Raji (cell line): ENCODE measurements around the gene ZNF423.

Source experiments
- POLR2A ChIP-seq: IDR thresholded peaks from 2 replicates; pipeline ENCODE4 v1.6.1; 2011; ENCODE audit warnings: low read depth, low read length, control low read depth; ENCODE audit not compliant: insufficient read depth

ZNF423 gene

GRCh38 chr16:49775018-49775417 is 80.9 kb downstream of the ZNF423 start:
- TF ChIP-seq POLR2A, result no peak

DNA sequence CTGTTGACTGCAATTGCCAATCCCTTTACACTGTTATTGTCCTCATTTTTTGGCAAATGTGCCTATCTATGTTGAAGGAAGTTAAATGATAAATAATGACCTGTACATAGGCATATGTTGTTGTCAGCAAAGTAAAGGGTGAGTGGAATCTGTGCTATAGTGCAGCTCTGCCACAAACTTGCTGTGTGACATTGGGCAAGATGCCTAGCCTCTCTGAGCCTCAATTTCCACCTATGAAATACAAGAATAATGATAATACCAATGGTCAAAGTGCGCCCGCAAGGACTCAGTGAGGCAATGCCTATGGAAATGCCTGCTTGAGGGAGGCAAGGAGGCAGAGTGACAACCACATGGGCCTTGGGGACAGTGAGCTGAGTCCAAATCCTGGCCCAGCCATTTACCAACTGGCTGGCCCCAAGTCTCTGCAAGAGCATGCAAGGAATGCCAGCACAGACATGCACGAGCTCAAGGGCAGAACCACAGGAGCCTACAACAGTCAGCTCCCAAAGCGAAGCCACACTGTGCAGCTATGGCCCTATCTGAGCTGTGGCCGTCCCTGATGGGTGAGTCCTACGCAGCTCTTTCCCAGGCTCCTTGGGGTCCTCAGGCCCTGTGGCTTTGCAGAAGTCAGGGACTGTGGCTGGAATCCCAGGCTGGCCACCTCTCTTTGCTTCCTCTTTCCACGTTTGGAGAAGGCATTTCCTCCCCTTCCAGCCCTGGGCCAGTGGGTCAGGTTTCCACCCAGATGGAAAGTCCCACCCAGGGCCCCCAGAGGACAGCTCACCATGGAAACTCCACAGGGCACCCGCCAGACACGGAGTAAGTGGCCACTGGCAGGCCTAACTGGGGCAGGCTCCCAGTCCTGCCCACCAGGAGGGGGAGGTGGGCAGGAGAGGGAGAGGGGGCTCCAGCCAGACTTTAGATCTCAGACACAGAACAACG is 82.1 kb downstream of the ZNF423 start:
- TF ChIP-seq POLR2A, result no peak

DNA sequence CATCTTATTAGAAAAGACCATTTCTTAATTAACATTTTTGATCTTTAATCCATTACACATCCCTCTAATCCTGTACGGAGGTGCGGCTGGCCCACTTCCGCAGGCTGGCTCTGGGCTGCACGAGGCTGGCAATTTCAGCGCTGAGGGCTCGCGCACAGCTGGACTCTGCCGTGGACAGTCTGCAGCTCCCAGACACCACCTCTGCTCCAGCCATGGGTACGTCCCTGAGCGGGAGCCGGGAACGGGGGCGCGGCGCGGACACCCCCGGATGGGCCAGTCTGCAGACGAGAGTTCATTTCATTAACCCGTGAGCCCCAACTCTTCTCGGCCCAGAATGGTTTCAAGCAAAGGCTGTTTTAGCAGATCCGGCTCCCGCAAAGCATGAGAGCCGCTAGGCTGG is 87.9 kb downstream of the ZNF423 start:
- no peak for TF ChIP-seq POLR2A

DNA sequence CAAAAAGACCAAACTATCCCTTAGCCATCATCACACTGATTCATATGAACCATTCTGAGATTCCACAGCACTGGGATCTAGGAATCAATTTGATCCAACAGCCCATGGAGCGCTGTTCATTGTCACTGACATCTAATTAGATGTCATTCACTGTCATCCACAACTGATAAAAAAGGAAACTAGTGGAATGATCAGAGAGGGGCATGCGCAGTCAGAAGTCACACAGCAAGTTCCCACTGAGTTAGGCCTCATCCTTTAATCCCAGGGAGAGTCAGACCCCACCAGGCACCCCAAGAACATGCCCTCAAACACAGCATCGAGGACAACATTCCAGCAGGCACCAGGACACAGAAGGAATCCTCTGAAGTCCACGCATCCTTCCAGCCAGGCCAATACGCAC is 88.5 kb downstream of the ZNF423 start:
- TF ChIP-seq POLR2A, result no peak

GRCh38 chr16:49766225-49766624 is 89.7 kb downstream of the ZNF423 start:
- no peak for TF ChIP-seq POLR2A

DNA sequence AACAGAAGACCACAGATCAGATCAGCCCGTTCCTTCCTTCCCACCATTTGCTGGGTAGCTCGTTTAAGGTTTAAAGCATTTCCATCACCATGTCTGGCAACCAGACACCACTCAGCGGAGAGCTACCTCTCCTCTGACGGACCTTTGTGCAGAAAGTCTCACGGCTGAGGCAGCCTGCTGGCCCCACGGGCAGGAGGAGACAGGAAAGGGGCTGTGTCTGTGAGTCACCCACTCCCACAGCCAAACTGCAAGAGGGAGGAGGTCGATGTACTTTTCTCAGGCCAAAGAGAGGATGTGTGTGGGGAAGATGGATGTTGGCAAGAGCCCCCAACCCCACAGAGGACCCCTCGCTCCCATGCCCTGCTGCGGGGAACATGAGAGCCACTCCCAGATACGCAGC is 92.1 kb downstream of the ZNF423 start:
- no peak for TF ChIP-seq POLR2A

DNA sequence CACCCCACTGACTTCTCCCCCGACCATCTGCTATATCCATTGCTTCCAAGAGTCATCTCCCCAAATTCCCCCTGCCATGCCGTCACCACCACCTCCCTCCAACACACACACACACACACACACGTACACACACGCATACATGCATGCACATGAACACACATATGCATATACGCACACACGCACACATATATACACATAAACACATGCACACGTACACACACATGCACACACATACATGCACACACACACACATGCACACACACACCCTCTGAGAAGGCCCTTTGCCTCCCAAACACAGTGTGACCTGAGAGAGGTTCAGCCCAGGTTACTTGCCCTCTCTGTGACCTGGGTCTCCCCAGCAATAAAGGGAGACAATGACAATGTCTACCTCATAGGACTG is 95.1 kb downstream of the ZNF423 start:
- no peak for TF ChIP-seq POLR2A

DNA sequence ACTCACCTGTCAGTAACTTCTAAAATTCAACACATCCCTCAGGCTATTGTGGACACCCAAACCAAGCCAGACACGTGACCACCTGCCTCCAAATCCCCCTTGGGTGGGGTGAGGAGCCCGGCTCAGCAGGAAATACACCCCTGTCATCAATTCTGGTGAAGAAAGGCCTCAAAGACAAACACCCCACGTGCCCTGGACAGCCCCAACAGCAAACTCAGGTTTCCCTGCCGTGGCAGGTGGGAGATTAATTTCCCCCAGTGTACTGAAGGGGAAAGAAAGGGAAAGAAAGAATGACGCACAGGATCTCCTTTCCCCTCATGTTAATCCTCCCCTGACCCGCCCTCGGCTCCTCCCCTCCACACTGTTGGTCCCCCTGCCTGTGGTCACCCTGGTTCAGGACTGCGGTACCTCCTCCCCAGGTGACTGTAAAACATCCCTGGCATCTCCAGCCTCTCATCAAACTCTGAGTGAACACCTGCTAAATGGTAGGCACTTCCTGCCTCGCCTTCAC is 98.3 kb downstream of the ZNF423 start:
- TF ChIP-seq POLR2A, result no peak

DNA sequence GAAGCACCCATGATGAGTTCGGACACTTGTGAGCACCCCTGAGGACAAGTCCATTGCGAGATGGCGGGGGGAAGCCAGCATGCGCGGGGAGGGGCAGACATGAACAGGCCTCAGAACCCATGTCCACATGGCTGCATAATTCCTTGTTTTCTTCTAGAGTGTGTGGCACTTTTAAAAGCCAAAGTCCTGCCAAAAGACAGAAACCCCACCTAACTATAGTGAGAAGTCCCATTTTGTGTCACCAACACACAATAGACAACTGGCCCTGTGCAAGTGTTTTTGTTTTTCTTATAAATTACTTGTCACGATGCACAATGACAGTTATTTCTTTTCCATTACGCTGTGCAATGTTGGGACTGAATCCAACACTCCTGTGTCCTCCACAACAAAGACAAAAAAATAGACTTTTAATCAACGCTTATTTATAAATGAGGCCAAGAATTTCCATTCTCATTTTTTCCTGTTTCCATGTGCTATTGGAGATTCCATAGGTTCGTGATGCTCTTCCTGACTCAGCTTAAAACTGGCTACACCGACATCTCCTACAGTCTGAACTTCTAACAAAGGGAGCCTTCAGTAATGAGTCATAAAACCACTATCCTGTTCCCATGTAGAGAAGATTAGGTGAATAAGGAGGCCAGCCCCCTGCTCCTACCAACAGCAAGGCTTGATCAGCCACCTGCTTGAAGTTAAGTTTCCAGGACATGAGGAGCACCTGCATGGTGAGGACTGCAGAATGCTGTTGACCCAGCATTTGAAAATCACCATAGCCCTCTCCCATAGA is 98.9 kb downstream of the ZNF423 start:
- TF ChIP-seq POLR2A, result no peak

DNA sequence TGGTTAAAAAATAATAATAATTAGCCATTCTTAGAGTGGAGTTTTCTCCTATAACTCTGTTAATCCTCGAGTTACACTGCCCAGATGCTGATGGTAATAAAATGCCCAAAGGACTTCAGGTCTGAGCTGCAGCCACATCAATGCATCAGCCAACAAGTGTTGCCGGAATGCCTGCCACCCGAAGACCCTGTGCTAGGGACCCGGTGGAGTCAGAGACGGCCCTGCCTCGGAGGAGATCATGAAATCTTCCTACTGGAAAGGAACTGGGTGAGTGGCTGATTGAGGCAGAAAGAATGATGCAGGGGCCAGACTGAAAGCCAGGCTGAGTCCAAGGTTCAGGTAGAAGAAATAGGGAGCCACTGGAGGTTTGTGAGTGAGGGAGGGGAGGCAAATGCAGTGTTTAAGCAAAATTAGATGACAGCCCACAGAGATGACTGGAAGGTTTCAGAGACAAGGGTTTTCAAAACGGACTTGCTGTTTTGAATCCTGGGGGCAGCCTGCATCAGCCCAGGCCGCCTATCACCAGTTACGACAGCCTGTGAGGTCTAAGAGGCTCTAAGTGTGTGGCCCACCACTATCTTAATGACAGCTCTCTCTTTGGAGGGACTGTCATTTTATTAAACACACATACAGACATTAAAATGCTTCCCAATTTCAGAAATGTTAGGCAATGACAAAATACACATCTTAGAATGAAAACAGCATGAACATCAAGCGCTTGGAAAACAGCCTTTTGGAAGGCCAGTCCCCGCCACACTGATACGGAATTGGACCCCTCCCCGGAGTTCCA is 100.0 kb downstream of the ZNF423 start:
- TF ChIP-seq POLR2A, result no peak

- no peak for TF ChIP-seq POLR2A
These were observed 100.6 kb downstream of the ZNF423 start for GRCh38 chr16:49755313-49755620.

GRCh38 chr16:49754495-49755312 is 101.2 kb downstream of the ZNF423 start:
- no peak for TF ChIP-seq POLR2A

- TF ChIP-seq POLR2A, result no peak
These were observed 105.4 kb downstream of the ZNF423 start for GRCh38 chr16:49750341-49751000.

DNA sequence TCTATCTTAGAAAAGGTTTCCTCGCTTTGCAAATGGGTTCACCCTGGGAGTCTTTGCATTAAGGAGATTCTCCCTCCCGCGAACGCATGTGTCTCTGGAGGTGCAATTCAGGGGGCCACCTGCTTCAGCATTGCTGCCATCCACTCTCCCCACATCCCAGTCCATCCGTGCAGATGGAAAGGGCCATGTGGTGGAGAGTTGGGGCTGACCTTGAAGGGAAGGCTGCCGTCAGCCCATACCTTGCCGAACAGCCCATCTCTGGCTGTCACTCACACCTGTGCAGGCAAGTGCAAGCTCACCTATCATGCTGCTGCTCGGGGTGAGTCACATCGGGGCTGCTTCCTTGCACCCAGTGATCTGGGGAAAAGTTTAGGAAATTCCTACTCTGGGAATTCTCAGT is 106.1 kb downstream of the ZNF423 start:
- TF ChIP-seq POLR2A, result no peak
